Mucosa of stomach (tissue), 1 donor: Measurements from ENCODE around the gene WTIP.
"Not testable (repeated sequence)": the region's sequence is repeated elsewhere in the genome, so short reads cannot be mapped to it uniquely, and the experiment has no call there.

Experiments used
- H3K27me3 ChIP-seq: one replicate; pipeline ENCODE4 v1.7.0; 2013; ENCODE audit warnings: mild to moderate bottlenecking, low read length; ENCODE audit not compliant: control insufficient read depth, insufficient read depth
- H3K36me3 ChIP-seq: one replicate; pipeline ENCODE4 v1.7.0; 2013; ENCODE audit warnings: low read length; ENCODE audit not compliant: control insufficient read depth, insufficient read depth
- H3K4me1 ChIP-seq: one replicate; pipeline ENCODE4 v1.7.0; 2013; ENCODE audit warnings: mild to moderate bottlenecking, low read length; ENCODE audit not compliant: control insufficient read depth, insufficient read depth
- H3K4me3 ChIP-seq: one replicate; pipeline ENCODE4 v1.7.0; 2013; ENCODE audit warnings: low read length
- H3K9ac ChIP-seq: one replicate; pipeline ENCODE4 v1.7.0; 2013; ENCODE audit warnings: mild to moderate bottlenecking, low read length, moderate library complexity
- H3K9me3 ChIP-seq: one replicate; pipeline ENCODE4 v1.7.0; 2013; ENCODE audit warnings: mild to moderate bottlenecking, low read length, moderate library complexity; ENCODE audit not compliant: control insufficient read depth
- donor health status: Pancreatic carcinoma.

The WTIP gene

DNA sequence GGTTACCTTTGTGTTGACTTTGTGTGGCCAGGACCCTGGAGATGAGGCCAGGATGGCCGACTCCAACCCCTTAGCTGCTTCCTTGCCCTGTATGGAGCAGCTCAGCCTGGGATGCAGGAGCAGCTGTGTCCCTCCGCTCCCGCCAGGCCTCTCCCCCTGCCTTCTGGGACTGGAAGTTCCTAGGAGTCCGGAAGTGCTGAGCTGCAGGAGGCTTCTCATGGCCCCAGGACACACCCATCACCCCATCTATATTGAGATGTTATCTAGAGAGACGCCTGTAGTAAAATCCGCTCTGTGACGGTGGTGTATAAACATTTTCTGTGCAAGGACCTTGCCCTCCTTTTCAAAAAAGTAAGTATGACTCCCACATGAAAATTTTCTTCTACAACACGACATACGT is 27.0 kb downstream of the WTIP start:
- no peaks in the 10 kb centered on the region for H3K4me1 ChIP-seq
- no peak overlapping the region for H3K9ac ChIP-seq
- no peak overlapping the region for H3K4me3 ChIP-seq
- no peaks in the 10 kb centered on the region for H3K36me3 ChIP-seq
- H3K9me3 ChIP-seq: no peaks in the 10 kb centered on the region
- peaks cover 4% of the 10 kb centered on the region for H3K27me3 ChIP-seq

DNA sequence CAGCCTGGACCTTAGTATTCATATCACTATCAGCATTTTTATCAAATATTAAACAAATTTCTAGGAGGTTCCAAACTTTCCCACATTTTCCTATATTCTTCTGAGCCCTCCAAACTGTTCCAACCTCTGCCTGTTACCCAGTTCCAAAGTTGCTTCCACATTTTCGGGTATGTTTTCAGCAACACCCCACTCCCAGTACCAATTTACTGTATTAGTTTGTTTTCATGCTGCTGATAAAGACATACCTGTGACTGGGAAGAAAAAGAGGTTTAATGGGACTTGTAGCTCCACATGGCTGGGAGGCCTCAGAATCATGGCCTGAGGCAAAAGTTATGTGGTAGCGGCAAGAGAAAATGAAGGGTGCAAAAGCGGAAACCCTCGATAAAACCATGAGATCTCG is 29.3 kb downstream of the WTIP start:
- not testable (repeated sequence) for H3K27me3 ChIP-seq, H3K4me1 ChIP-seq, H3K9me3 ChIP-seq, H3K9ac ChIP-seq, H3K4me3 ChIP-seq, H3K36me3 ChIP-seq

DNA sequence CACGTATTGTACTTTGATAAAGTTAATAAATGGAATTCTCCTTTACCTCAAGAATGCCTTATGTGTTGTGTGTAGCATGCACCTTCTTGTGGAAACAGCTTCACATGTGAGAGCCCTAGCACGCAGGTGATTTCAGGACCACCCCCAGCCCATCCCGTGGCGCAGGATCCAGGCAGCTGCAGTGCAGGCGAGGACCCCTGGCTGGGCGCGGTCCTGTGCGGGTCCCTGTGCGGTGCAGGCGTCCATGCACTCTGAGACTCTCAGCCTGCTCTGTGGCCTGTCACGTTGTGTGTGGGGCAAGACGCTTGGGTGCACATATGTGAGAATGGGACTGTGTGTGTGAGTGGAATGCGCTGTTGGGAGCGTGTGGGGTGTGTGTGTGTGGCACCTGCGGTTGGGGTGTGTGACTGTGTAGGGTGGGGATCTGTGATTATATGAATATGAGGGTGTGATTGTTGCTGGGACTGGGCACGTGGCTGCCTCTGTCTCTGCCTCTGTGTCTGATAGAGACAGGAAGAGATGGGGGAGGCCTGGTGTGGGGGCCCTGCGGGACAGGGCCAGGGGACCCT is 30.8 kb downstream of the WTIP start:
- Histone ChIP-seq H3K36me3 (no peaks in the 10 kb centered on the region), H3K27me3 (peaks cover 4% of the 10 kb centered on the region), H3K9ac (no peak overlapping the region), H3K4me3 (no peak overlapping the region), H3K4me1 (no peaks in the 10 kb centered on the region), H3K9me3 (no peaks in the 10 kb centered on the region)

DNA sequence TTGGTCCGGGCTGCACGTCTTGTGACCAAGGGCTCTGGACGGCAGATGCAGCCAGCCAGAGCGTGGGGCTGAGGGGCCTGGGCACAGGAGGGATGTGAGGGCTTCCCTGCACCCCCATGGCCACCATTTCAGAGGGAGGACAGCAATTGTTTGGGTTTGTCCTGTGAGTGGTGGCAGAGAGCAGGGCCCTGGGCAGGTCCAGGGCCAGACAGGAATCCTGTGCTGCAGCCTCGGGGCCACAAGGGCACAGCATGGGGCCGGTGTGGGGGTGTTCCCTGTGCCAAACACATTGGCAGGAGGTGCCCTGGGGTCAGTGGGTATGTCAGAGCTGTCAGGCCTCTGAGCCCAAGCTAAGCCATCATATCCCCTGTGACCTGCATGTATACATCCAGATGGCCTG is 32.2 kb downstream of the WTIP start:
- Histone ChIP-seq H3K27me3 (peaks cover 4% of the 10 kb centered on the region), H3K36me3 (no peaks in the 10 kb centered on the region), H3K9me3 (no peaks in the 10 kb centered on the region)

DNA sequence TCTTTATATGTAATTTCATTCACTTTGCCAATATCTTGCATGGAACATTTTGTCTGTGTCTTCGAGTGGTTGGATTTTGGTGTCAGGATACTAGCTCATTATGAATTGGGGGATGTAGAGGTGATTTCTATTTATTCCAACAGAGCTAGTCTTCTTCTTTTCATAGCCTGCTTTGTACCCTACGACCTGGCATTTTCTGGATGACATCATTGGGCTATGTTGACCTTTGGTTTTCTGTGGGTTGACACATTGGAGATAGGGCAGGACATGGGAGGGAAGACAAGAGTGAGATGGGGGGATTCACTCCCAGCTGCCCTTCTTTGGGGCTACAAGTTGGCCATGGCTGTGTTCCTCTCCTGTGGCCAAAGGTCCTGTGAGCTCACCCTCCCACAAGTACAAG is 38.0 kb downstream of the WTIP start:
- no peaks in the 10 kb centered on the region for H3K9me3 ChIP-seq
- H3K27me3 ChIP-seq: no peaks in the 10 kb centered on the region
- H3K36me3 ChIP-seq: no peaks in the 10 kb centered on the region
- H3K9ac ChIP-seq: no peak overlapping the region
- H3K4me1 ChIP-seq: no peaks in the 10 kb centered on the region
- no peak overlapping the region for H3K4me3 ChIP-seq

More for the DNA sequence above, 32.2 kb downstream of the WTIP start:
- Histone ChIP-seq H3K4me3 (no peak overlapping the region), H3K4me1 (no peaks in the 10 kb centered on the region), H3K9ac (no peak overlapping the region)

DNA sequence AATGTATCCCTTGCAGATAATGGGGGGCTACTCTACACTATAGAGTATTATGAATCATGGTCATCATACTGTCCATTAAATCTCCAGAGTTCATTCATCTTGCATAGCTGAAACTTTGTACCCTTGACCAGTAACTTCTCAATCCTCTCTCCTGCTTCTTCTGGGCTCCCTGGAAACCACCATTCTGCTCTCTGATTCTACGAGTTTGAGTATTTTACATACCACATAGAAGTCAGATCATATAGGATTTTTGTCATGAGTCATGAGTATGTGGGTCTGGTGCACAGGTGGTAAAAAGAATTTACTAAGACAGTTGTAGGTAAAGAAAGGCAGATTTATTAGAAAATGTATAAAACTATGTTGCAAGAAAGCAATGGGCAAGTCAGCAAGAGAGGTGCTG is 41.9 kb downstream of the WTIP start:
- no peak overlapping the region for H3K9ac ChIP-seq
- H3K9me3 ChIP-seq: no peaks in the 10 kb centered on the region
- no peaks in the 10 kb centered on the region for H3K27me3 ChIP-seq
- no peak overlapping the region for H3K4me3 ChIP-seq
- no peaks in the 10 kb centered on the region for H3K36me3 ChIP-seq
- H3K4me1 ChIP-seq: no peaks in the 10 kb centered on the region

DNA sequence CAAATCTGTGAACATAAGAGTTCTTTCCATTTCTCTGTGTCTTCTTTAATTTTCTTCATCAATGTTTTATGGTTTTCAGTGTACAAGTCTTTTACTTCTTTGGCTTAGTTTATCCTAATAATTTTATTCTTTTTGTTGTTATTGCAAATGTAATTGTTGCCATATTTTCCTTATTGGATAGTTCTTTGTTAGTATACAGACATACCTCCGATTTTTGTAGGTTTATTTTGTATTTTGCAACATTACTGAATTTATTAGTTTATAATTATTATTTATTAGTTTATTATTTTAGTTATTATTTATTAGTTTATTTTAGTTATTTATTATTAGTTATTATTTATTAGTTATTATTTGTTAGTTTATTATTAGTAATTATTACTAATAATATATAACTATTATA is 43.4 kb downstream of the WTIP start:
- no peaks in the 10 kb centered on the region for H3K4me1 ChIP-seq
- H3K36me3 ChIP-seq: no peaks in the 10 kb centered on the region
- no peak overlapping the region for H3K9ac ChIP-seq
- no peak overlapping the region for H3K4me3 ChIP-seq
- no peaks in the 10 kb centered on the region for H3K27me3 ChIP-seq
- no peaks in the 10 kb centered on the region for H3K9me3 ChIP-seq

DNA sequence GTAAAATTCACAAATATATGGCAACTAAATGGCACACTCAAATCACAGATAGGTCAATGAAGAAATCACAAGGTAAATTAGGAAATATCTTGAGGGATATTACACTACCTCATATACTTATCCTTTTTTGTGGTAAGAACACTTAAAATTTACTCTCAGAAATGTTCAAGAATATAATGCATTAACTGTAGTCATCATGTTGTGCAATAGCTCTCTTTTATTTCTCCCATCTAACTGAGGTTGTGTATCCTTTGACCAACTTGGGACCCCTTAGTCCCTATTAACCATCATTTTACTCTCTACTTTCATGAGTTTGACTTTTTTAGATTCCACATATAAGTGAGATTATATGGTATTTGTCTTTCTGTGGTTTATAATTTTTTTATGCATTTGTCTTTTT is 52.6 kb downstream of the WTIP start:
- no peaks in the 10 kb centered on the region for H3K27me3 ChIP-seq
- no peak overlapping the region for H3K4me3 ChIP-seq
- no peak overlapping the region for H3K9ac ChIP-seq
- no peaks in the 10 kb centered on the region for H3K9me3 ChIP-seq
- H3K4me1 ChIP-seq: no peaks in the 10 kb centered on the region
- no peaks in the 10 kb centered on the region for H3K36me3 ChIP-seq

DNA sequence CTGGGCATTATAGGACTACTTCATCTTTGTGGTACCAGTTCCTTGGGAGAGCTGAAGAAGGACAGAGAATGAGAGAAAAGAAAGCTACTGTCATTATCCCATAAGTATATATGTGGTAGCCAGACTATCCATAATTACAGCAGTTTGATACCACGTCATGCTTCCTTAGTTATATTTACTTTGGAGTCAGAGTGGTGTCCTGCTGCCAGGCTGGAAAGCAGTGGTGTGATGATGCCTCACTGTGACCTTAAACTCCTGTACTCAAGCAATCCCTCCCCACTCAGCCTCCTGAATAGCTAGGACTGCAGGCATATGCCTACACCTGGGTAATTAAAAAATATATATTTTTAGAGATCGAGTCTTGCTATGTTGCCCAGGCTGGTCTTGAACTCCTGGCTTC is 57.8 kb downstream of the WTIP start:
- no peaks in the 10 kb centered on the region for H3K27me3 ChIP-seq
- H3K4me3 ChIP-seq: no peak overlapping the region
- H3K9ac ChIP-seq: no peak overlapping the region
- H3K36me3 ChIP-seq: no peaks in the 10 kb centered on the region
- no peaks in the 10 kb centered on the region for H3K4me1 ChIP-seq
- H3K9me3 ChIP-seq: no peaks in the 10 kb centered on the region

DNA sequence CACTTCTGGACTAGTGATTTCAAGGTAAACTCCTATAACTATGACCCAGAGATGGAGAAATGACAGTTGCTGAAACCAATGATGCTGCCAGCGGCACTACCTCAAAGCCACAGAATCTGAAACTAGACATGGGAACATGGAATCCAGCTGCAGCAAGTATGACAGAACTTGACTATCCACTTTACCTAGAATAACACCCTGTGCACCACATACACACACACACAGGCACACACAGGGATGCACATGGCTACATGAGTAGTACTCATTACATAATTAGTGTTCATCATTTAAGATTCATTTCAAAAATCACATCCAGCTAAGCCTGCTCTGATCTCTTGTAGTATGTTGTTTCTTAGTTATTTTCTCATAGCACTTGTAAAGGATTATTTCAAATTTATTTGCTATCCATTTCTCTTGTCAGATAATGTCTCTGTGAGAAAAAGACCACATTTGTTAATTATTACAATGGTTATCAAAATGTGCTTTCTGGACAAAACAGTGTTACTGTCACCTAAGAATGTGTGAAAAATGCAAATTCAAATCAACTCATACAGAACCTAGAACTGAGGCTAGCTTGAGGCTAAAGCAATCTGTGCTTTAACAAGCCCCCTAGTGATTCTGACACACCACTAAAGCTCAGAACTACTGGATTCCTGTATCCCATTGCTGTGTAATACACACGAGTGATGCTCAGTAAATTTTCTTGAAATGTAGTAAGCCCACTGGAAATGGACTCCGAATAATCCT is 59.4 kb downstream of the WTIP start:
- H3K9me3 ChIP-seq: no peaks in the 10 kb centered on the region
- no peaks in the 10 kb centered on the region for H3K4me1 ChIP-seq
- no peak overlapping the region for H3K9ac ChIP-seq
- H3K27me3 ChIP-seq: no peaks in the 10 kb centered on the region
- H3K4me3 ChIP-seq: no peak overlapping the region
- H3K36me3 ChIP-seq: no peaks in the 10 kb centered on the region

DNA sequence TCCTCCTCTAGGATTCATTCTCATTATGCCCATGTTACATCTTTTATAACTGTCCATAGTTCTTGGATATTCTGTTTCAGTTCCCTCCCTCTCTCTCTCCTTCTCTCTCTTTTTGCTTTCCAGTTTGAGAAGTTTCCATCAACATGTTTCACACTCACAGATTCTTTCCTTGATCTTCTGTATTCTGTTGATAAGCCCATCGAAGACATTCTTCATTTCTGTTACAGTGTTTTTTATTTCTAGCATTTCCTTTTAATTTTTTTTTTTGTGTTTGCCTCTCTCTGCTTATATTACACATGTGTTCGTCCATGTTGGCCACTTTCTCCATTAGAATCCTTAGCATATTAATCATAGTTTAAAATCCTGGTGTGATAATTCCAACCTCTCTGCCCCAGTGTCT is 68.3 kb downstream of the WTIP start:
- Histone ChIP-seq H3K9me3 (no peaks in the 10 kb centered on the region), H3K36me3 (no peaks in the 10 kb centered on the region), H3K4me1 (no peaks in the 10 kb centered on the region), H3K9ac (no peak overlapping the region), H3K27me3 (no peaks in the 10 kb centered on the region), H3K4me3 (no peak overlapping the region)

DNA sequence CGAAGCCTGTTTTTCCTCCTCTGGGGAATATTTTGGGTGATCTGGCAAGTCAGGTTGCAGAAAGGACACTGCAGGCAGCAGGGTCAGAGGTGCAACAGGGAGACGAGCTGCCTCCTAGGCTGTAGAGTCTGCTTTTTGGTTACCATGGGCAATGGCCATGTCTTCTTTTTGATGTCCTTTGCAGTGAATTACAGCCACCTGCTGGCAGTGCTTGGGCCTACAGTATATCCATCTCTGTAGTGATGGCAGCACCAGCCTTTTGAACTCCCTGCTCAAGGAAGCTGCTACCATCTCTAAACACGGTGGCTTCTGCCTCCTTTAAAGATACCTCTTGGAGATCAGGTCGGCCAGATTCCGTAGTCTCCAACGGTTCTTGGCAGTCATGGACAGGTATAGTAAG is 73.9 kb downstream of the WTIP start:
- no peaks in the 10 kb centered on the region for H3K4me1 ChIP-seq
- H3K27me3 ChIP-seq: no peaks in the 10 kb centered on the region
- no peak overlapping the region for H3K9ac ChIP-seq
- no peak overlapping the region for H3K4me3 ChIP-seq
- no peaks in the 10 kb centered on the region for H3K36me3 ChIP-seq
- no peaks in the 10 kb centered on the region for H3K9me3 ChIP-seq

DNA sequence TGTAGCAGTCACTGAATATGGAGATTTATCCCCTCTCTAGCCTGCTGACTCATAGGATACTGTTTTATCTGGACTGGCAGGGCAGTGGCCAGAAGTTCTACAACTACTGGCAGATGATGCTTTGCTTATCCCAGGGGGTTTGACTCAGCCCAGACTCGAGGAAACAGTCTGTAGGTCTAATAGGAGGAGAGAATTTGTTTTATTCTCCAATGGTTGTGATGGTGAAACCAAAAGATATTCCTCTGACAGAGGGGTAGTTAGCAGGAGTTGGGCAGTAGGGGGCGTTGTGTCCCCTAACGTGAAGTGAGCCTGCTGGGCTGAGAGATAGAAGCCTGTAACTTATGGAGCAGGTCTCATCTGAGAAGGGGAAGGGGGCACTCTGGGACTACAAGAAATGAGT is 74.9 kb downstream of the WTIP start:
- Histone ChIP-seq H3K27me3 (no peaks in the 10 kb centered on the region), H3K9me3 (no peaks in the 10 kb centered on the region), H3K4me1 (no peaks in the 10 kb centered on the region), H3K36me3 (no peaks in the 10 kb centered on the region), H3K4me3 (no peak overlapping the region), H3K9ac (no peak overlapping the region)
